M059J (cell line): ENCODE results near the gene CCT5. TPM values are rescaled to one million over a fixed set of nuclear protein-coding genes. Genes with fewer than 3 reads are reported as not detected.
A peak's percentile ranks its signal among the peaks of the same experiment; 100 is the strongest.
"Not testable (repeated sequence)": the region's sequence is repeated elsewhere in the genome, so short reads cannot be mapped to it uniquely, and the experiment has no call there.

Experiments
- DNase-seq: peaks from one replicate; pipeline ENCODE4 v3.0.0-alpha.2; 2012; ENCODE audit warnings: low read depth
- total RNA-seq: library from RNA; depleted of rRNA; stranded (reverse); fragments of >200 nt; shearing (Covaris generic); gene quantifications from 2 replicates; pipeline ENCODE4 v1.2.3, GENCODE V29; 2014

The CCT5 gene
- total RNA-seq, 1 experiment from 2014 or later, result 637 TPM

DNA sequence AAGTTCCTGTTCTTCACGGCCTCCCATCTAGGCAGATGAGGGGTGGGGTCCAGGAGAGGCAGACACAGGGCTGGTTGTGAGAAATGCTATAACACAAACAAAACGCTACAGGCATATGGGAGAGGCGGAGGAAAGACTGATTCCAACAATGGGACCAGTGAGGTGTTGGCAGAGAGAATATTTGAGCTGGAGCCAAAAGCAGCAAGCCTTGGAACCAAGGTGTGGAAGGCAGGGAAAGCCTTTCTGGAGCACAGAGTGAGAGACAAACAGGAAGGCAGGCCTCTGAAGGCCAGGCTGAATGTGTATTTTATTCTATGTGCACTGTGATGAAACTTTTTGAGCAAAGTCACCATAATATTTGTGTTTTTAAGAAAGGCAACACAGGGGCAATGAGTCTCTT is 3.3 kb upstream of the CCT5 start:
- no peak for DNase-seq

DNA sequence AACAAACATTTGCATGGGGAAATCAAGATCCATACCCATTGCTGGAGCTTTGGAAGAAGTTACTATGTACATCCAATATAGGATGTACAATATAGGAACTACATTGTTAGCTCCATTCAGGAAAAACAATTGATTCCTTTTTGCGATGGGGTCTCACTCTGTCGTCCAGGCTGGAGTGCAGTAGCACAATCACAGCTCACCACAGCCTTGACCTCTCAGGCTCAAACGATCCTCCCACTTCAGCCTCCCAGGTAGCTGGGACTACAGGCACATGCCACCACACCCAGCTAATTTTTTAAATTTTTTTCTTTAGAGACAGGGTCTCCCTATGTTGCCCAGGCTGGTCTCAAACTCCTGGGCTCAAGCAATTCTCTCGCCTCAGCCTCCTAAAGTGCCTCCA is 2.9 kb upstream of the CCT5 start:
- DNase-seq, result not testable (repeated sequence)

DNA sequence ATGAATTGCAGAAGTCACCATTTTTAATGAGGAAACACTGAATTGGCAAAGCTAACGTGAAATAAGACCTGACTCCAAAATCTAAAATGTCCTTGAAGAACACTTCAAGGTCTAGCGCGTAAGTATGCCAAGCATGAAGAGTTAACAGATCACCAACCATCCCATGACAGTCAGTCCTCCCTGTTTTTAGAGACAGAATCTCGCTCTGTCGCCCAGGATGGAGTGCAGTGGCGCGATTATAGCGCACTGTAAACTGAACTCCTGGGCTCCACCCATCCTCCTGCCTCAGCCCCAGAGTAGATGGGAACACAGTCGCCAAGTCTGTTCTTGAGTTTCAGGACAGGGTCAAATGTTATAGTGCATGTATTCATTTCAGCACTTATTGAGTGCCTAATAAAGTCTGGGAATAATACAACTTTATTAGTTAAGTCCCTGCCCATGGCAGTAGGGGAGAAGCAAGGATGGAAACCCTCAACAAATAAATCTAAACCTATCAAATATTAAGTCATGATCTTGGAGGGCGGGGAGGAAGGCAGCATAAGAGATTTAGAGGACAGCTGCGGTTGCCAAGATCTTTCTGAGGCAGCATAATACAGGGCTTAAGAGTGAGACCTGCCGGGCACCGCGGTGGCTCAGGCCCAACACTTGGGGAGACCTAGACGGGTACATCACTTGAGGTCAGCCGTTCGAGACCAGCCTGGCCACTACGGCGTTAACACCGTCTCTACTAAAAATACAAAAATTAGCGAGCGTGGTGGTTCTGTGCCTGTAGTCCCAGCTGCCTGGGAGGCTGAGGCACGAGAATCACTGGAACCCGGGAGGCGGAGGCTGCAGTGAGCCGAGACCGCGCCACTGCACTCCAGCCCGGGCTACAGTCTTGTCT is 1.5 kb upstream of the CCT5 start:
- no peak for DNase-seq

DNA sequence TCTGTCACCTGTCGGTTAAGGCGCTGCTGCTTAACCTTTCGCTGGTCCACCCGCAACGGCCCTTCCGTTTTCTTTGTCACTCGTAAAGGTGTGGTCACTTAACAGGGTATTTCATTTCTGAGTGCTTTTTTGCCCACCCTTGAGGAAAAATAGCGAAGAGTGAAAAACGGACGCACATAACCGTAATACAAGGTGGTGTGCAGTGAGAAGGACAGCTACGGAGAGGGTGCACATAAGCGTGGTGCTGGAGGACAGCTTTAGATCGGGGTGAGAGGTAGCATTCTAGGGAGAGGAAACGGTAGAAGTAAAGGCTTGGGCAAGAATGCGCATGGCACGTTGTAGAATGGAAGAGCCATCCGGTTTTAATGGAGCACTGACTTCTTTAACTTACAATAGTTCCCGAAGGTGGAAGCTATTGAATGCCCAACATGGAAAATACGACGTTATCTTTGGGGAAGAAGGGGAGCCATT is 761 bp downstream of the CCT5 start:
- DNase-seq, result peak; percentile 42

DNA sequence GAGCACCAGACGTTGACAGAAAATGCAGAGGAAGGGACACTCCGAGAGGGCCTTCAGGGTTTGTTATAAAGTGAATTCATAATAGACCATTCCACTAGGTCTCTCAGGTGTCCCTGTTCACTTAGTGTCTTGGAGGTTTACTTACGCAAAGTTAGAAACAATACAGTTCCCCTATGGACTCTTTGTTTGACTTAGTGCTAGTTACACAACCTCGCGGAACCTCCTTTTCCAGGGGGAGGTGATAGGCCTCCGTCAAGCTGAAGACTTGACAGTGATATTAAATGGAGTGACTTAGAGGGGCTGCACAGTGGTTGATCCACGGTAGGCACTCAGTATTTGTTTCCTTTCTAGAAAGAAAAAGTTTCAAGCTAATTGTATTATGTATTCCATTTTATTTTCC is 1.3 kb downstream of the CCT5 start:
- DNase-seq, result no peak

DNA sequence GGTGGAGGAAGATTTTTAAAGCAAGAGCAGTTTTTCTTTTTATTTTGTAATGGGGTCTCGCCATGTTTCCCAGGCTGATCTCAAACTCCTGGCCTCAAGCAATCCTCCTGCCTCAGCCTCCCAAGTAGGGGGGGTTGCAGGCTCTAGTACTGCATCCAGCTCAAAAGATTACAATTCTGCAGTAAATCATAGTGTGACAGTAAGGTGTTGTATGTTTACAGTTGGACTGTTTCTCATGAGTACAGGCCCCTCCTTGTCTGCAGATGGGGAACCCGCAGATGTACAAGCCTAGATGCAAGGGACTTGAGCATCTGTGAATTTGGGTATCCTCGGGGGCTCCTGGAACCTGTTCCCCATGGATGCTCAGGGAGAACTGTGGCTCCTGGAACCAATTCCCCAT is 3.3 kb downstream of the CCT5 start:
- no peak for DNase-seq

DNA sequence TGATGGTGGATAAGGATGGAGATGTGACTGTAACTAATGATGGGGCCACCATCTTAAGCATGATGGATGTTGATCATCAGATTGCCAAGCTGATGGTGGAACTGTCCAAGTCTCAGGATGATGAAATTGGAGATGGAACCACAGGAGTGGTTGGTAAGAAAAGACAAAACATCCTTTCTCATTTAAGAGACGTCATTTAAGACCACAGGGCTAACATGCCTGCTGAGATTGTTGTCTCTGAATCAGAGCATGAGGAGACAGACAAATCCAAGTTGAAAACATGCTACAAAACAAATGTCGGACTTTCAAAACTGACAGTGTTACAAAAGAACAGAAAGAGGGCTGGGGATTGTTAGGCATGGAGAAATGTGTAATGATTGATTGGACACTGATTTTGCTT is 4.6 kb downstream of the CCT5 start:
- DNase-seq, result no peak

DNA sequence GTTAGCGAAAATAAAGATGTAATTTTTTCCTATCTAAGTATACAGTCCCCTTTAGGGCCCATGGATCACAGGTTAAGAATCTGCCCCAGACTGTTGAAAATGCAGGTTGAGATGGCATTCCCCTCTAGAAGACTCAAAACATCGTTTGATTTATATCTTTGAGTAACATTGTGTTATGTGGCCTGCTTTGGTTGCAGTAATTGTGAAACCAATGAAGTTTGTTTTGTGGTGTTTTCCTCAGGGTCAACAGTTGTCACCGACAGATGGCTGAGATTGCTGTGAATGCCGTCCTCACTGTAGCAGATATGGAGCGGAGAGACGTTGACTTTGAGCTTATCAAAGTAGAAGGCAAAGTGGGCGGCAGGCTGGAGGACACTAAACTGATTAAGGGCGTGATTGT is 7.8 kb downstream of the CCT5 start:
- DNase-seq, result no peak

DNA sequence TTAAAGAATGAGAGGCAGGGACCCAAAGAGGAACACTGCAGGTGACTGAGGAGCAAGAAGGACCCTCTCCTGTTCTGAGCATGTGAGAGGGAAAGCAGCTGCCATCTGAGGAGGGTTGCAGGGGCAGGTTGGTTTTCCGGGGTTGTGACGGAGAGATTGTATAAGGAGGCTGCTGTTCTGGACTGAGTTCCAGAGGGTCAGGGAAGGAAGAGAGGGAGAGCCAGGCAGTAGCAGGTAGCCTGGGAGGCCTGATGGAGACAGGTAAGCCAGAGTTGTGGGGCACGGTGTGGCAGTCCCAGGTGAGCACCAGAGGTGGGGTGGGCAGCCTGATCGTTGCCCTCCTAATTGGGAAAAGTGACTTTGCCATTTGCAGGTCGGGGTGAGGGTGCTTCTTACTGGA is 9.8 kb downstream of the CCT5 start:
- no peak for DNase-seq

DNA sequence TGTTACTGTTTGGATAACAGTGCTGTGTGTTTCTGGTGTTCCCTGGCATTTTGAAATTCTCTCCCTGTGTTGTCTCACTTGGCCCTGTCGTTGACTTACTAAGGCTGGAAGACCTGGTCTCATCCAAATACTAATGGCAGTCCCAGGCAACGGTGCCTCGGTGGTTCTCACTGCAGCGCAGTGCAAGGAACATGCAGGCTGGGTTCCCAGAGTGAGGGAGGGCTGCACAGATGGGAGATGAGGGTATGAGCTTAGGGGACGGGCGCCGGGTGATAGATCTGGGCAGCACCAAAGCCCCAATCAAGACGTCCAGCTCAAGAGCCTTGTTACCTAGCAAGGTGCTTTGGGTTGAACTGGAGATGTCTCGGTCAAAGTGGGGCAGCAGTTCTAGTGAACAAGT is 11.0 kb downstream of the CCT5 start:
- DNase-seq, result no peak

DNA sequence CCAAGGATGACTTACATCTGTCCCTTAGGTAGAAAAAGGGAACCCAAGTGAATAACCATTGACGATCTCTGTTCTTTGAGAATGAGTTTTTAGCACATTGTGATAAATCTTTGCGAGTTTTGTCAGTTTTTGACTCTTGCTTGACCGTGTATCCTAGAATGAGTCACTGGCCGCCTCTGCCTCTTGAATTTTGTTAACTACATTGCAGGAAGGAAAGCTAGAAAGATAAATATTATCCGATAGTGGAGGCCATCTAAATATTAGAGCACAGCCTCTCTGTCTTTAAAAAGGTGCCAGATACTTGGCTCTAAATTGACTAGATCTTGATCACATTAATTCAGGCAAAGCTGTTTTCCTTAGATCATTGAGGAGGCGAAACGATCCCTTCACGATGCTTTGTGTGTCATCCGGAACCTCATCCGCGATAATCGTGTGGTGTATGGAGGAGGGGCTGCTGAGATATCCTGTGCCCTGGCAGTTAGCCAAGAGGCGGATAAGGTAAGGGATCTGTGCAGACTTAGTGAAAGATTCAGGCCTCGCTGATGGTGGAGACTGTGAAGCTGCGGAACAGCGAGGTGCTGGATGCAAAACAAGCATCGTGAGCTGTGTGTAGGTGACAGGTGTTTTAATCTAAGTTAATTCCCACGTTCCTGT is 12.2 kb downstream of the CCT5 start:
- DNase-seq, result no peak

DNA sequence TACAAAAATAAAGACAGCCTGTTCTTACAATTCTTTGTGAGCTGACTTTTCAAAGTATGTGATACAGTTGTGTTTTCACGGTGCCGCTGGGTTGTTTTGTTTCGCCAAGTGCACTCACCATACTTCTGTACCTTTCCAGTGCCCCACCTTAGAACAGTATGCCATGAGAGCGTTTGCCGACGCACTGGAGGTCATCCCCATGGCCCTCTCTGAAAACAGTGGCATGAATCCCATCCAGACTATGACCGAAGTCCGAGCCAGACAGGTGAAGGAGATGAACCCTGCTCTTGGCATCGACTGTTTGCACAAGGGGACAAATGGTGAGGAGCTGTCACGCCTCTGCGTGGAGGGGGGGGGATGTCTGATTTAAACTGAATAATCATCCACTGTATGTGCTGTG is 12.9 kb downstream of the CCT5 start:
- no peak for DNase-seq

DNA sequence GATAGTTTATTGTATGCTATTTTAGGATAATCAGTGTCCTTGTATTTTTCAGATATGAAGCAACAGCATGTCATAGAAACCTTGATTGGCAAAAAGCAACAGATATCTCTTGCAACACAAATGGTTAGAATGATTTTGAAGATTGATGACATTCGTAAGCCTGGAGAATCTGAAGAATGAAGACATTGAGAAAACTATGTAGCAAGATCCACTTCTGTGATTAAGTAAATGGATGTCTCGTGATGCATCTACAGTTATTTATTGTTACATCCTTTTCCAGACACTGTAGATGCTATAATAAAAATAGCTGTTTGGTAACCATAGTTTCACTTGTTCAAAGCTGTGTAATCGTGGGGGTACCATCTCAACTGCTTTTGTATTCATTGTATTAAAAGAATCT is 14.5 kb downstream of the CCT5 start:
- no peak for DNase-seq

DNA sequence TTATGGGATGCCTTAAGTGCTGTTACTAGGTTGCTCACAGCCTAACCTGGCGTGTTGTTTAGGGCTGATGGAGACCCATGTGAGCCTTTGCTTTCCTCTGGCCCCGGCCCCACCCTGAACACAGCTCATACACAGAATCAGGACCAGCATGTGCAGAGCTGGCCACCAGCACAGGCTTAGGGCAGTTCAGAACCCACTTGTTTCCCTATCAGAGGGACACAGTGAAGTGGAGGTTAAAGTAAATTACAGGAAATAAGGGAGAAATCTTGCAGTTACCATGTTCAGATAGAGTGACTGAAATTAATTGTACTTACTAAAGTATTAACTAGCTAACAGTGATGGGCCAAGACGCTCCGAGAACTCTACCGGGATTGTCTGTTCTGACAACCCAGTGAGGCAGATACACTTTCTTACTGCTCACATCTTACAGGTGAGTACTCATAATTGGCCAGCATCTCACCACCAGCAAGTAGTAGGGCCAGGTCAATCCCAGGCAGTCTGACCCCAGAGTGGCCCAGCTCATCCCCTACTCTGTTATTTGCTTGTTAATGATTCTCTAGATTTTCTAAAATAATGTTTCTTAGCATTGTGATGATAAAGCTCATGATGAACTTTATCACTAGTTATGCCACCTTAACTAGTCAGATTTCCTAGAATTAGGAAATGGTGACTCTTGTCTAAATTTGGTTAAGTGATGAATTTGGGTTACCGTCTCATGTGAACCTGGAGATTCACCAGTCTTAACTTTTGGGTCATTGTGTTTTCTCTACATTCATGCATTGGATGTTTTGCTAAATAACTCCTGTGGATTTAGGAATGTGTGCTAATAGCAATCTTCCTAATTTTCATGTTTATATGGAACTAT is 15.4 kb downstream of the CCT5 start:
- DNase-seq, result no peak

DNA sequence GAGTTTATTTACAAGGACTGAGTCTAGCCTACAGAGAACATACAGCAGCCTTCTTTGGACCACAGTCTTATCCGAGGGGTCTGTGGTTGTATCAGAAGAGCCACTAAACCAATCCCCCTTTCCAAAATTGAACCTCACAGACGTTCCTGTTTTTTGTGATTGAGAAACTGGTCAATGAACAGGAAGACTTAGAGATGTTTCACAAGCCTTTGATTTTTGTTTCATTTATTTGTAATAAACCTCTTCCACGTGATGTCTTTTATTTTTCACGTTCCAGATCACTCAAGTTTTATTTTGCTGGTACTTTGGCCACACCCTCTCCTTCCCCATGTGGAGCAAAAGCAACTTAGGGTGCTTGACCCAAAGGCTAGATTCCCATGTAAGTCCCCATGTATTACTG is 16.1 kb downstream of the CCT5 start:
- DNase-seq, result no peak

DNA sequence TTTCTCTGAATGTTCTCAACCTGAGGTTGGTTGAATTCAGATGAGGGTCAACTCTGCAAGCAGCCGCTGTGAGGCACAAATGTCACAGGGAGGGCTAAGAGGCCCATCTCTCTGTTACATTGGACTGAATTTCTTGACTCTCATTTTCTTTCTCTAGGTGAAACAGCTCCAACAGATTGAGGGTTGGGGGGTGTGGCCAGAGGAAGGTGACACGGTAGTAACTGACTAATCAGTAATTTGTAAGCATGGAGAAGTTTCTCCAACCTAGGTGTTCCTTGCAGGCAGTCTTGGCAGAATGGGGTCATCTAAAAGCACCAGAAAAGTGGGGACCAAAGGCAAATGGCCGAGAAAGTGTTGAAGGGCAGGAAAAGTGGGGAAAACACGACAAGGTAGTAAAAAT is 16.8 kb downstream of the CCT5 start:
- DNase-seq, result no peak

DNA sequence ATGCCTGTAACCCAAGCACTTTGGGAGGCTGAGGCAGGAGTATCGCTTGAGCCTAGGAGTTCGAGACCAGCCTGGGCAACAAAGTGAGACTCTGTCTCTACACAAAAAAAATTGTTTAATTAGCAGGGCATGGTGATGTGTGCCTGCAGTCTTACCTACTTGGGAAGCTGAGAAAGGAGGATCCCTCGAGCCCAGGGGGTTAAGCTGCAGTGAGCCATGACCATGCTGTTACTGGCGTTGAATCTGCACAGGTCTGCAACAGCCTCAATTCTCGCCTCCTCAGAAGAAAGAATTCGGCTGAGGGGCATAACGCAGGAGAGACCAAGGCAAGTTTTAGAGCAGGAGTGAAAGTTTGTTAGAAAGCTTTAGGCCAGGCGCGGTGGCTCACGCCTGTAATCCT is 18.0 kb downstream of the CCT5 start:
- peak; percentile 39 for DNase-seq

DNA sequence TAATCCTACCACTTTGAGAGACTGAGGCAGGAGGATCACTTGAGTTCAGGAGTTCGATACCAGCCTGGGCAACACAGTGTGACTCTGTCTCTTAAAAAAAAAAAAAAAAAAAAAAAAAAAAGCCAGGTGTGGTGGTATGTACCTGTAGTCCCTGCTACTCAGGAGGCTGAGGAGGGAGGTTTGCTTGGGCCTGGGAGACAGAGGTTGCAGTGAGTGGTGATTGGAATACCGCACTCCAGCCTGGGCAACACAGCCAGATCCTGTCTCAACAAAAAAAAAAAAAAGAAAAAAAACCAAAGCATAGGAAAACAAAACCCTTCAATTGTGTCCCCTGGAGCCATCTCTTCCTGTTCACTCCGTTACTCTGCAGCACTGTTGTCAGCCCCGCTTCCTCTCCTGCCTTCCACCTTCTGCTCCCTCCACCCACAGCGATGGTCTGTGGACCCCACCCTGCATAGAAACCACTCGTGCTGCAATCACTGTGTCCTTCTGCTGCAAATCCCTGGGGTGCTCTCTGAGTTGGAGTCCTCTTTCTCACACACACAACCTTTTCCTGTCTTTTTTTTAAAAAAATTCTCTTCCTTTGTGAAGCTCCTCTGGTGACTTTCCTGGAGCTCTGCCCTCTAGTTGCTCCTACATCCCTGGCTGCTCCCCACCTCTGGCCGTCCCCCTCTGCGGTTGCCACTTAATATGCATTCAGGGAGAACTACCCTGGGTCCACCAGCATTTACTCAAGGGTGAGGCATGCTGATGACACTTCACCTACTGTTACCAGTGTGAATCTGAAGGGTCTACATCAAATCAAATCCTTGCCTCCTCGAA is 22.2 kb downstream of the CCT5 start:
- no peak for DNase-seq

DNA sequence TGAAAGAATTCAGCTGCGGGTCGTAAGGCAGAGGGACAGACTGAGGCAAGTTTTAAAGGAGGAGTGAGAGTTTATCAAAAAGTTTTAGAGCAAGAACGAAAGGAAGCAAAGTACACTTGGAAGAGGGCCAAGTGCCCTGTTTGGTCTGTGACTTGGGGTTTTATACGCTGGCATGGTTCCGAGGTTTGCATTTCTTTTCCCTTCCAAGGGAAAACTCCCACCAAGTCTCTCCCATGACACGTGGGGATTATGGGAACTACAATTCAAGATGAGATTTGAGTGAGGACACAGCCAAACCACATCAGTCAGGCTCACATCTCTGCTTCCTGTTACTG is 22.8 kb downstream of the CCT5 start:
- not testable (repeated sequence) for DNase-seq

DNA sequence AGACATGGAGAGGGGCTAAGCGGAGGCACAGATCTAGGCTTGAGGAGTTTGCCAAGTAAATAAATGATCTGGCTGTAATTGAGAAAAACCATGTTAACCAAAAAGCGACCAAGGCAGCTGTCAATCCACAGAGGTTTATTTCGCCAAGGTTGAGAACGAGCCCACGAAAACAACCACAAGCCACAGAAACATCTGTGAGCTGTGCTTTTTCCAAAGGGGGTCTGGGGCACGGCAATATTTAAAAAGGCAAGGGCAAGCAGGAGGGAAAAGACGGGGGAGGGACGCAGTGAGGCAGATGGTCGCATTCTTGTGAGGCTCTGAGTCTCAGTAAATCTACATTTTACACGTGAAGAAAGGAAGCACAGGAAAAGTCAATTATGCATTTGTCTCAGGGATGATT is 25.4 kb downstream of the CCT5 start:
- DNase-seq, result no peak

DNA sequence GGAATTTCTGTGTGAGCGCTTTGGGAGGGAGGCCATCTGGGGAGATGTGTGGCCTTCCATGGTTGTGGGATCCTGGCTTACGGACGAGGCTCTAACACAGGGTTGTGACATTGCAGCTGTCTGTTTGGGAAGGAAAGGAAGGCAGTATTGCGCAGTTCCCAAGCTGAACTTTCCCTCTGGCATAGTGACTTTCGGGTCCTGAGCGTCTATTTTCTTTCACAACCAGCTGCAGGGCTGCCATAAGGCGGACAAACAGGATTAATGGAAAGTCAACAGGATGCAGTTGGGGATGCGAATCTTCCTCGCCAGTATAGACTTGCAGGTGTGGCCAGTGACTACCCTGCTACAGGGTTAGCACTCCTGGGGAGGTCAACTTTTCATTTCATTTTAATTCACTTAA is 25.9 kb downstream of the CCT5 start:
- DNase-seq, result no peak

DNA sequence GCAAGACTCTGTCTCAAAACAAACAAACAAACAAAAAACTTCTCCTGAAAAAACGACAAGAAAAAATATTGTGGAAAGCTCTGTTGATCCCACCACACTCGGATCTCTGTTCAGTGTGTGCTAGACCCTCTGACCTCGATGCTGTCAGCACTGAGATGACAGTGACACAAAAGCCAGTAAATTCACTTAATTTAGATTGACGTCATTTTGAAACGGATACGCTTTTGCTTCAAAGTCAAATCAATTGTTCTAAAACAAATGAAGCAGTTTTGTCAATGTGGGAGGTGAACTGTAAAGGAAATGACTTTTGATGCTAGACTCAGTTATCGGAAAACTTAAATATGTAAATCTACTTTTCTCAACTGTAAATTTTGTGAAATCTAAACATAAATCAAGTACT is 26.6 kb downstream of the CCT5 start:
- DNase-seq, result no peak
